GM19239 (cell line): Measurements from ENCODE around the gene MDFI.
A peak's percentile ranks its signal among the peaks of the same experiment; 100 is the strongest.
"Not testable (repeated sequence)": the region's sequence is repeated elsewhere in the genome, so short reads cannot be mapped to it uniquely, and the experiment has no call there.

Experiments
- DNase-seq: peaks from one replicate; pipeline ENCODE4 v3.0.0; 2011; ENCODE audit warnings: low spot score; ENCODE audit not compliant: insufficient read length
- FAIRE-seq: peaks from 2 replicates; lab custom pipeline; 2011; peaks lifted over from hg19 to GRCh38; lab: Jason Lieb, UNC

MDFI gene

GRCh38 chr6:41602422-41602743 lies 35.9 kb upstream of the MDFI start:
- FAIRE-seq (no peak), DNase-seq (no peak)

GRCh38 chr6:41602864-41603608 lies 35.2 kb upstream of the MDFI start:
- peak; percentile 89 for FAIRE-seq

GRCh38 chr6:41604006-41604405 lies 34.3 kb upstream of the MDFI start:
- no peak for FAIRE-seq

More at GRCh38 chr6:41602864-41603608, 35.2 kb upstream of the MDFI start:
- DNase-seq = peak; percentile 91

GRCh38 chr6:41605649-41606048 lies 32.6 kb upstream of the MDFI start:
- FAIRE-seq = no peak
- no peak for DNase-seq

More at GRCh38 chr6:41604006-41604405, 34.3 kb upstream of the MDFI start:
- DNase-seq = no peak

- DNase-seq (no peak), FAIRE-seq (no peak)
These were observed 31.2 kb upstream of the MDFI start for GRCh38 chr6:41607036-41607435.

GRCh38 chr6:41607736-41608135 lies 30.5 kb upstream of the MDFI start:
- DNase-seq = no peak
- no peak for FAIRE-seq

- DNase-seq (no peak), FAIRE-seq (no peak)
These were observed 29.7 kb upstream of the MDFI start for GRCh38 chr6:41608443-41609151.

GRCh38 chr6:41614715-41615114 lies 23.6 kb upstream of the MDFI start:
- no peak for FAIRE-seq

GRCh38 chr6:41615311-41615710 lies 23.0 kb upstream of the MDFI start:
- no peak for DNase-seq
- no peak for FAIRE-seq

More at GRCh38 chr6:41614715-41615114, 23.6 kb upstream of the MDFI start:
- DNase-seq = no peak

GRCh38 chr6:41618598-41618997 lies 19.7 kb upstream of the MDFI start:
- no peak for FAIRE-seq
- no peak for DNase-seq

GRCh38 chr6:41619193-41619592 lies 19.1 kb upstream of the MDFI start:
- DNase-seq, FAIRE-seq: not testable (repeated sequence)

GRCh38 chr6:41621367-41621766 lies 16.9 kb upstream of the MDFI start:
- DNase-seq (no peak), FAIRE-seq (no peak)

GRCh38 chr6:41621802-41622201 lies 16.5 kb upstream of the MDFI start:
- DNase-seq (no peak), FAIRE-seq (no peak)

GRCh38 chr6:41622206-41622988 lies 15.9 kb upstream of the MDFI start:
- FAIRE-seq (no peak), DNase-seq (no peak)

GRCh38 chr6:41623330-41623729 lies 14.9 kb upstream of the MDFI start:
- no peak for DNase-seq
- FAIRE-seq = no peak

GRCh38 chr6:41624621-41625380 lies 13.5 kb upstream of the MDFI start:
- no peak for DNase-seq
- no peak for FAIRE-seq

GRCh38 chr6:41625442-41625841 lies 12.8 kb upstream of the MDFI start:
- DNase-seq (no peak), FAIRE-seq (no peak)

GRCh38 chr6:41626022-41626421 lies 12.2 kb upstream of the MDFI start:
- no peak for DNase-seq

GRCh38 chr6:41626917-41627316 lies 11.4 kb upstream of the MDFI start:
- DNase-seq (no peak), FAIRE-seq (no peak)

More at GRCh38 chr6:41626022-41626421, 12.2 kb upstream of the MDFI start:
- no peak for FAIRE-seq

- DNase-seq (no peak), FAIRE-seq (no peak)
These were observed 9.1 kb upstream of the MDFI start for GRCh38 chr6:41629128-41629527.
